H54 (cell line): ENCODE results near the gene EXOSC2.

Source experiments
- DNase-seq: peaks from one replicate; pipeline ENCODE4 v3.0.0; 2011; ENCODE audit warnings: low spot score, mixed read lengths; ENCODE audit not compliant: insufficient read length
- FAIRE-seq: peaks from 3 replicates; lab custom pipeline; 2011; peaks lifted over from hg19 to GRCh38; lab: Jason Lieb, UNC
- POLR2A ChIP-seq: IDR thresholded peaks from 2 replicates; pipeline ENCODE4 v1.6.1; 2011; ENCODE audit warnings: low read depth, mild to moderate bottlenecking, low read length

EXOSC2 gene, protein sequence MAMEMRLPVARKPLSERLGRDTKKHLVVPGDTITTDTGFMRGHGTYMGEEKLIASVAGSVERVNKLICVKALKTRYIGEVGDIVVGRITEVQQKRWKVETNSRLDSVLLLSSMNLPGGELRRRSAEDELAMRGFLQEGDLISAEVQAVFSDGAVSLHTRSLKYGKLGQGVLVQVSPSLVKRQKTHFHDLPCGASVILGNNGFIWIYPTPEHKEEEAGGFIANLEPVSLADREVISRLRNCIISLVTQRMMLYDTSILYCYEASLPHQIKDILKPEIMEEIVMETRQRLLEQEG

DNA sequence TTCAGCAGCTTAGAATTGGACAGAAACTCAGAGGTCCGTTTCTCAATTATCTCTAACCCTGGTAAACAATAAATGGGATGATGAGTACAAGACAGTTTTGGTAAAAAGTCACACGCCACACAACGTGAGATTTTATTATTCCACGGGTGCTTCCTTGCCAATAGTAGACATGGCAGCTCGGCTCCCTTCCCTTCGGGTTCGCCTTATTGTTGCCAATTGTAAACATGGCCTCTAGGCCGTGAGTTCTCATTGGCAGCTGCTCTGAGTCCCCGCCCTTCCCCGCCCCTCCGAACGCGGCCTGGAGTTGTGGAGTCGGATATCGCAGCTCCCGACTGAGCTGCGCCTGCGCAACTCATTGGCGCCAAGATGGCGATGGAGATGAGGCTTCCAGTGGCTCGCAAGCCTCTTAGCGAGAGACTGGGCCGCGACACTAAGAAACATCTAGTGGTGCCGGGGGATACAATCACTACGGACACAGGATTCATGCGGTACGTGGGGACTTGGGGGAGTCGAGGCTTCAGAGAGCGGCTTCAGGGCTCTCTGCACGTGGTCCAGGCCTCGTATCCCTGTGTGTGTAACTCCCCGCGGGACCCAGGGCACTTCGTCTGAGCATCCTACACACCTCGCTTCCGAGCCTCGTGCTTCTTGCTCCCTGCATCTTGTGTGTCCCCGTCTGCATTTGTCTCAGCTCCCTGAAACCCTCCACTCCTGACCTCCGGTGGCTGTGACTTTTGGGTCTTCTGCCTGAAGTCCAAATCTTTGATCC lies at the start of gene EXOSC2:
Gene EXOSC2 (plus strand): TSS at position 355 of the 766 bp plus-strand sequence. CDS start 12 bp downstream, at position 367.
- DNase-seq (peak; percentile 47), FAIRE-seq (no peak)

GRCh38 chr9:130651221-130651620 lies 42.4 kb upstream of the EXOSC2 start:
- no peak for DNase-seq
- no peak for TF ChIP-seq POLR2A
- no peak for FAIRE-seq

More for the DNA sequence above, at the start of gene EXOSC2:
- TF ChIP-seq POLR2A = peak; percentile 61

DNA sequence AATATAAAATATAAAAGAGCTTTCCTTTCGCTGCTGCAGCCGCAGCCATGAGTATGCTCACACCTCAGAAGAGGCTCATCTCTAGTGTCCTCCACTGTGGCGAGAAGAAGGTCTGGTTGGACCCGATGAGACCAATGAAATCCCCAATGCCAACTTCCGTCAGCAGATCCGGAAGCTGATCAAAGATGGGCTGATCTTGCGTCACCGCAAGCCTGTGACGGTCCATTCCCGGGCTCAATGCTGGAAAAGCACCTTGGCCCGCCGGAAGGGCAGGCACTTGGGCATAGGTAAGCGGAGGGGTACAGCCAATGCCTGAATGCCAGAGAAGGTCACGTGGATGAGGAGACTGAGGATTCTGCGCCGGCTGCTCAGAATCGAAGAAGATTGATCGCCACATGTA lies 41.8 kb upstream of the EXOSC2 start:
- TF ChIP-seq POLR2A = no peak
- FAIRE-seq (no peak), DNase-seq (no peak)

DNA sequence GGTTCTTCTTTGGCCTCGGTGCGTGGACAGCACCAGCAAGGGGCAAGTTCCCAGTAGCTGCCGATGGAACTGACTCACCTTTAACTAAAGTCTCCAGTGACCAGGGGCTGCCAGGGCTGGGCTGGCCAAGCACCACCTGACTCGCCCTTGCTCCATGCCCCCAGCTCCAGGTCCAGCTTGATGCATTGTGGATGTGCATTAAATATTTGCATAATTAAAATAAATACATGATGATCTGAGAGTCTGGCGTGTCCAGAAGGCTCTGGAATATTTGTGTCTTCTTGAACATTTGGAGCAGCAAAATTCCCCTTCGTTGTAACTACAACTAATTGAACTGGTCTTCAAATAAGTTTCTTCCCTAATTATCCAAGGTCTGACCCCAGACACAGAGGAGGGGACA lies 38.7 kb upstream of the EXOSC2 start:
- FAIRE-seq (no peak), DNase-seq (no peak)
- TF ChIP-seq POLR2A = no peak

DNA sequence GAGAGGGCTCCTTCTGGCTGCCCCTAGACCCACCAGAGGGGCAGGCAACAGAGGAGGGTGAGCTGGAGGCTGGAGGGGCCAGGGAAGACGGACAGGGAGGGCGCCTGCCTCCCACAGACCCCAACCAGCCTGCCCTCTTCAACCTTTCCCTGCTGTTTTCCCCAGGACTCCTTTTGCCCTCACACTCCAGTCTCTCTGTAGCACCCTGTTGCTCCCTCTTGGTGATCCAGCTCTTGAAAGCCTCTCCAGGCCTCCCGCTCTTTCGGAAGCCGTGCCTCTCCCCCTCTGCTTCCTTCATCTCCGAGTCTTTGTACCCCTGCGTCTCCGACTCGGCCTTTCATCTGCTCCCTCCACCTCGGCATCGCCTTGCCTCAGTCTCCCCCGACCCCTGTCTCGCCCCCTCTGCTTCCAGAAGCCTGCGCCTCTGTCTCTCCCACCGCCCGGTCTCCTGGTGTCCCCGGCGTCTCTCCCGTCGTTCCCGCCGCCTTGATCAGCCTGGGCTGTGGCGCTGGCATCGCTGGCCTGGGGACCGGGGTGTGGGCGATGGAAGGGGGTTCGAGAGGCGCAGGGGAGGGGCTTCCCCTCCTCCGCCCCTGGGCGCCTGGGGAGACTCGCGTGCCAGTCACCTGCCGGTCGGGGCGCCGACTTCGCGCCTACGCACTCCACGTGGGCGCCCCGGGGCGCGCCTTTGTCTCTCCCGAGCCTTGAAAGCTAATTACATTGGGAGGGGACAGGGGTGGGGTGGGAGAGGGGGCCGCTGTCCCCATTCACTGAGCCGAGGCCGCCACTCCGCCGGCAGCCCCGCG lies 34.5 kb upstream of the EXOSC2 start:
- TF ChIP-seq POLR2A = no peak
- DNase-seq (no peak), FAIRE-seq (no peak)

- TF ChIP-seq POLR2A = no peak
- FAIRE-seq (no peak), DNase-seq (no peak)
These were observed 33.8 kb upstream of the EXOSC2 start for GRCh38 chr9:130659699-130660248.

- no peak for DNase-seq
- TF ChIP-seq POLR2A = no peak
- no peak for FAIRE-seq
These were observed 33.3 kb upstream of the EXOSC2 start for GRCh38 chr9:130660326-130660682.

DNA sequence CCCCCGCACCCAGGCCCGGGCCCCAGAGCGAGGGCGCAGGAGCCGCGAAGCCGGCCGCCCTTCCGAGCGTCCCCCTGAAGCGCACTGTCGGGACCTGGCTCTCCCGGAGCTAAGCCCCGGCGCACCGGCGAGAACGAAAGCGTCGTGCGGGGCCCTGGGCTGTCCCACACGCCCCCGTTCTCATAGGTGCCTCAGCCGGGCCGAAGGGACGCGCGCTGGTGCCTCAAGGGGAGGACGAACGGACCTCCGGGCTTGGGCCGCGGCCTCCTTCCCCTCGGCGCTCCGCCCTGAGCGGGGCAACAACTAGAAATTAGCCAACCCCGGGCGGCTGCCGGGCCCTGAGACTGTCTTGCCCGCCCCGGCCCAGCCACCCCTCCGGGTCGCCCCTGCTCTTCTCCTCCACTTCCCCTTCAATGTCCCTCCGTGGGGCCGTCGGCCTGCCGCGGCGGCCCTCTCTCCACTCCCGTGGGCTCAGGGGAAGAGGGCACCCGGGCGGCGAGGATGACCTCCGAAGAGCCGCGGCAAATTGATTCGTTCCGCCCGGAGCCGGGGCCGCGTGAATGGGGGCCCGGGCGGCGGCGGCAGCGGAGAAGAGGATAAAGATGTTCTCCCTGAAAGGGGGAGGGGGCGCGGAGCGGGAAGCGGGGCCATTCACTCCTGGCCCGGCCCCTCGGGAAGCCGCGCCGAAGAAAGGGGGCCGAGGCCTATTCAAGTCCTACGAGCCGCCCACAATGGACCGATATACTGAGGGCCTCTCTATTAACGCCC lies 32.7 kb upstream of the EXOSC2 start:
- FAIRE-seq = no peak
- no peak for DNase-seq
- TF ChIP-seq POLR2A = no peak

DNA sequence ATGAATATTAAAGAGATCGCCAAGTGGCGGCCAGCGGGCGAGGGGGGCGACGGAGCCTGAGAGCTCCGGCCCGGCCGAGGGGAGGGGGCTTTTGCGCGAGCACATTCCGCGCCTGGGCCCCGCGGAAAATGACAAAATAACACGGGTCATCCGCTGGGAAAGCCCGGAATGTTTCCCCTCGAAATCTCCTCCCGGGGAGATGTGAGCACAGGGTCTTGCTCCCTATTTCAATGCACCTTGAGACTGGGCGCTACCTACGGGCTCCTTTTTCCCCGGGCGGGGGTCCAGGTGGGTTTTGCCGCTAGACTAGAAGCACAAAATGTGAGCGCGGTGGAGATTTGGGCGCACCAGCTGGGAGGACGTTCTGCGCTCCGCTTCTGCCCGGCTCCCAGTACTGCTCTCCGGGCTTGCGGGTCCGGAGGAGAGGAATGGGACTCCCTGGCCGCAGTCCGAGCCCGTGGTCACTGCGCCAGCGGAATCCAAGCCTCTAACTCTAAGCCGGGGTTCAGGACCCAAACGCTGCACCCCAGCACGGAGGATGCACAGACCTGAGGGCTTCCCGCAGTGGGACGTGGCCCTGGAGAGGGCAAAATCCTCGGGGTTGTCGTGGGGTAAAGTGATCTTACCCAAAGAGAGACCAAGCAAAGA lies 32.0 kb upstream of the EXOSC2 start:
- no peak for TF ChIP-seq POLR2A
- FAIRE-seq = no peak
- no peak for DNase-seq

- no peak for TF ChIP-seq POLR2A
- no peak for FAIRE-seq
- no peak for DNase-seq
These were observed 31.2 kb upstream of the EXOSC2 start for GRCh38 chr9:130662099-130662969.

GRCh38 chr9:130662970-130663257 lies 30.7 kb upstream of the EXOSC2 start:
- TF ChIP-seq POLR2A = no peak
- DNase-seq = no peak
- FAIRE-seq = no peak
